ENCODE results near the gene SHISA2.

GRCh38 chr13:26020891-26021290, 30.9 kb downstream of the SHISA2 start:
- TF ChIP-seq CTCF (conservative IDR thresholded peaks at IDR 0.05; ENCODE audit: low read length) (no peak), EZH2phosphoT487 (IDR thresholded peaks at IDR 0.05; ENCODE audit: borderline replicate concordance) (no peak)
